Fibroblast of lung (primary cell): Measurements from ENCODE around the gene UGT1A10.

Source experiments
- CTCF ChIP-seq, 2 donors: IDR thresholded peaks in 1 of 2; conservative IDR thresholded peaks in 1 of 2; 1 replicate in 1 of 2; 2 replicates in 1 of 2; pipeline ENCODE4 v1.5.1; 2011 to 2012; ENCODE audit warnings: low read length in 2 of 2, control low read depth in 1 of 2, inconsistent platforms in 1 of 2, low read depth in 1 of 2, mild to moderate bottlenecking in 1 of 2
- EZH2 ChIP-seq: IDR thresholded peaks from 2 replicates; pipeline ENCODE4 v1.5.1; 2012; ENCODE audit warnings: low read length, control low read depth, mild to moderate bottlenecking; ENCODE audit errors: missing control alignments

GRCh38 chr2:233684640-233685039, 48.4 kb downstream of the UGT1A10 start:
- TF ChIP-seq CTCF (conservative IDR thresholded peaks at IDR 0.05 in 1 of 2, IDR thresholded peaks at IDR 0.05 in 1 of 2; ENCODE audit: low read depth in 1 of 2, low read length in 2 of 2) (no peak), EZH2 (no peak)
